HG02588 (cell line): ENCODE measurements around the gene ZNF124.

Experiments
- ATAC-seq: cut with Tn5 transposase; IDR thresholded peaks from one replicate; pipeline ENCODE4 v1.9.1; 2021; ENCODE audit warnings: mild to moderate bottlenecking, moderate library complexity; ENCODE audit not compliant: unreplicated experiment

Gene ZNF124

GRCh38 chr1:247114351-247115140, 57.3 kb downstream of the ZNF124 start:
- no peak for ATAC-seq

DNA sequence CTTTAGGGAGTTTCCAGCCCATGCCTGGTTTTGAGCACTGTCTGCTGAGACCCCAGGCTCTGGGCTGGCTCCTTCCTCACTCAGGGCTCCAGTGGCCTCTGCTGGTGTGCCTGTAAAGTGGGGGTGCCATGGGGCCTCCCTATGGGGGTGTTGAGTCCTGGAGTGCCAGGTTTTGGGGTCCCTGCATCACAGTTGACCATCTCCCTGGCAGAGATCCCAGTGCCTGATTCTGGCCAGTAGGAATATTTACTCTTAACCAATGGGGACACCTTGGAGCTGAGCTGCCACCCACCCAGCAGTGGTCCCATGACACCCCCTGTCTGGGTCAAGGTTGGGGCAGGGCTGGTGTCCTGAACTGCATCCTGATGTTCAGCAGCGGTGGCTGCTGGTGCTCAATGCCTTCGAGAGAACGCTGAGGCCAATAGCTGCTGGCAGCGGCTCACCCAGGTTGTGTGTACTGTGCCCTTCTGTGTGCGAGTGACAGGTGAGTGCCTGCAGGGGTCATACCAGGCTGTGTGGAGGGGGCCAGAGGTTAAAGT, 58.0 kb downstream of the ZNF124 start:
- no peak for ATAC-seq

GRCh38 chr1:247113094-247113497, 58.7 kb downstream of the ZNF124 start:
- no peak for ATAC-seq

DNA sequence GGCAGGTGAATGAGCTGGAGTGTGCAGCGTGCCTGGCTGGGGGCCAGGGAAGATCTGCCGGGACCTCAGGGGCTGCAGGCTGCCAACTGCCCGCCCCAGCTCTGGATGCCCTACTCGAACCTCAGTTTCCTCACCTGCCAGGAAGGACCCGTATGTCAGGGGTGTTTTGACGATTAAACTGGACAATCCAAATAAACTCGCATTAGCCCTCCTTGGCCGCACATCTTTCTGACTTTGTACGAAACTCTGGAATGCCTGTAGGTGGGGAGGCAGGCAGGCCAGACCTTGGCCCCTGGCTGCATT, 59.4 kb downstream of the ZNF124 start:
- ATAC-seq = no peak

DNA sequence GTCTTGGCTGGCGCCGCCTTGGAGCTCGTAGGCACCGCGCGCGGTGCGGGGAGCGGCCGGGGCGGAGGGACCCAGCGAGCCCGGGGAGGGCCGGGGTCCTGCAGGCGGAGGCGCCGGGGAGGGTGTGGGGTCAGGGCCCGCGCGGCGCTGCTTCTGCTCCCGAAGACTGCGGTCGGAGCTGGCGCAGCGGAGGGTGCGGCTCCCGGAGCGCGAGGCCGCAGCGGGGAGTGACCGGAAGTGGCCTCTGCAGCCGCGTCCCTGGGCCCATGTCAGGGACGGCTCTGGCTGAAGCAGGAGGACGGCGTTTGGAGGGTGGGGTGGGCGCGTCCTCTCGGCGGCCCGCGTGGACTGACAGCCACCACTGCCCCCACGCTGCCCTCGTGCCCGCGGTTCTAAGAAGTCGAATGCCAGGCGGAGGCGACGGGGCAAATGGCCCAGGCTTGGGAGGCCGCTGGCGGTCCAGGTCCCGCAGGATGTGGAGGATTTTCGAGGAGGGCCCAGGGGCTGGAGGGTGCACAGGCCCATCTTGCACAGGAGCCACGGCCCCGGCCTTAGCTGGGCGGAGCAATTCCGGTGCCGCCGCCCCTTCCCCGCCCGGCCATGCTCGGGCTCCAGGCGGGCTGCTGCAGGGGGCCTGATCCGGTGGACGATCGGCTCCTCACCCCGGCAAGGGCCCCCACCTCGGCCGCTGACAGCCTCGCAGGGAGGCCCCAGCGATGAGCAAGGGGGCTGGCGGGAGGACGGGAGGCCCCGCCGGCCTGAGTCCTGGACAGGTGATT, 59.9 kb downstream of the ZNF124 start:
- ATAC-seq = peak; percentile 40

GRCh38 chr1:247111259-247111699, 60.5 kb downstream of the ZNF124 start:
- ATAC-seq = peak; percentile 15

GRCh38 chr1:247110627-247111258, 61.1 kb downstream of the ZNF124 start:
- ATAC-seq = peak; percentile 7

DNA sequence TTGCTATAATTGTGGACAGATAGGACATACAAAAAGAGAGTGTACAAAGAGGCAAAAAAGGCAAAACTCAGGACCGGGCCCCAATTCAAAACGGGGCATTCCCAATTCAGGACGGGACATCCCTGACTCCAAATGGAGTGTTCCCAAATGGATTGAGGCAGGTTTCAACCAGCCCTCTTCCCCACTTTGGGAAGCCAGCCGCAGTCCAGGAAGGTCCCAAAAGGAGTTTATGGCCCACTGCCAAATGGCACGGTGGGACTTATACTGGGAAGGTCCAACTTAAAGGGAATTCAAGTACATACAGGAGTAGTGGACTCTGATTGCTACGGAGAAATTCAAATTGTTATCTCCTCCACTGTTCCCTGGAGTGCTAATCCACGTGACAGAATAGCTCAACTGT, 64.1 kb downstream of the ZNF124 start:
- ATAC-seq = no peak

DNA sequence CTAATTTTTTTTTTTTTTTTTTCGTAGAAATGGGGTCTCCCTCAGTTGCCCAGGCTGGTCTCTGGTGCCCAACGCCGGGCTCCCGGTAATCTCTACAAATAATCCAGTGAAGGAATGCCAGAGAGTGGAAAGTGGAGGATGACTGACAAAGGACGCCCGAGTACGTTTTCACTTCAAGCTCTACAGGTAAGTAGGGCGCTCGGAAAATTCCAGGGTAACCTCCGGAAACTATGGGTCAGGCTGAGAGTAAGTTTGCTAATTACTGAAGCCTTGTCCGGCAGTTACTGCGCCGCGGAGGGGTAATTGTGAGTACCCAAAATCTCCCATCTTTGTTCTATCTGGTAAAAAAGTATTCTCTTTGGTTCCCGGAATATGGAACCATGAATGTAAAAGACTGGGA, 65.9 kb downstream of the ZNF124 start:
- no peak for ATAC-seq
